IMR-90 (cell line): ENCODE measurements around the gene LRRN2. TPM values are rescaled to one million over a fixed set of nuclear protein-coding genes. Genes with fewer than 3 reads are reported as not detected.

Experiments used
- ATAC-seq: fragments of 200-7000 bp; cut with Tn5 transposase; 2 replicates; pipeline ENCODE4 v1.9.1; 2020; ENCODE audit warnings: low read depth, mild to moderate bottlenecking, moderate library complexity
- BruUV-seq: library from RNA; stranded (reverse); fragments of 400-500 nt; replicated peaks from 2 replicates; lab custom pipeline; 2021; lab: Mats Ljungman, UMichigan
- CTCF ChIA-PET: fragments of 300-600 bp; formaldehyde crosslinking; extraction: SDS; loops from one replicate; lab custom pipeline; 2021; ENCODE audit warnings: antibody characterized with exemption; lab: Yijun Ruan, JAX
- POLR2A ChIA-PET: fragments of 300-600 bp; sonication (Branson Sonifier 250); formaldehyde crosslinking; loops from one replicate; lab custom pipeline; 2022; ENCODE audit warnings: antibody characterized with exemption; ENCODE audit not compliant: unreplicated experiment; lab: Charles Lee
- DNase-seq: peaks from one replicate; pipeline ENCODE4 v3.0.0; 2013
- H2AFZ ChIP-seq: replicated peaks from 2 replicates; pipeline ENCODE3; 2013; ENCODE audit warnings: low read length, mild to moderate bottlenecking; ENCODE audit not compliant: poor library complexity
- H2AK5ac ChIP-seq: 2 replicates; pipeline ENCODE4 v1.6.1; 2013; ENCODE audit warnings: low read depth, low read length, inconsistent platforms
- H2AK9ac ChIP-seq: replicated peaks from 2 replicates; pipeline ENCODE3; 2013; ENCODE audit warnings: mild to moderate bottlenecking, low read depth, low read length, moderate library complexity; ENCODE audit not compliant: poor library complexity
- H2BK120ac ChIP-seq: 2 replicates; pipeline ENCODE4 v1.6.1; 2013; ENCODE audit warnings: low read depth, low read length, inconsistent platforms
- H2BK15ac ChIP-seq: 3 replicates; pipeline ENCODE4 v1.6.1; 2013; ENCODE audit warnings: low read depth, low read length, inconsistent platforms
- H2BK20ac ChIP-seq: 2 replicates; pipeline ENCODE4 v1.6.1; 2013; ENCODE audit warnings: low read depth, mild to moderate bottlenecking, inconsistent platforms, low read length, moderate library complexity
- H2BK5ac ChIP-seq: 2 replicates; pipeline ENCODE4 v1.6.1; 2013; ENCODE audit warnings: mild to moderate bottlenecking, low read depth, low read length, inconsistent platforms; ENCODE audit not compliant: poor library complexity, severe bottlenecking
- H3K14ac ChIP-seq: replicated peaks from 2 replicates; pipeline ENCODE4 v1.6.1; 2013; ENCODE audit warnings: low read depth, low read length, inconsistent platforms
- H3K18ac ChIP-seq: 2 replicates; pipeline ENCODE4 v1.6.1; 2013; ENCODE audit warnings: low read depth, low read length, control low read depth
- H3K23ac ChIP-seq: 2 replicates; pipeline ENCODE4 v1.6.1; 2013; ENCODE audit warnings: low read depth, low read length, inconsistent platforms
- H3K27ac ChIP-seq: 2 replicates; pipeline ENCODE4 v1.5.1; 2013; ENCODE audit warnings: mild to moderate bottlenecking, control low read depth, low read length; ENCODE audit not compliant: insufficient read depth
- H3K27me3 ChIP-seq: 2 replicates; pipeline ENCODE4 v1.6.1; 2013; ENCODE audit warnings: low read length; ENCODE audit not compliant: control insufficient read depth, insufficient read depth
- H3K36me3 ChIP-seq: 2 replicates; pipeline ENCODE4 v1.6.1; 2013; ENCODE audit warnings: low read length, mixed read lengths; ENCODE audit not compliant: control insufficient read depth, insufficient read depth
- H3K4ac ChIP-seq: 2 replicates; pipeline ENCODE4 v1.6.1; 2013; ENCODE audit warnings: low read depth, low read length, inconsistent platforms
- H3K4me1 ChIP-seq: 2 replicates; pipeline ENCODE4 v1.6.1; 2013; ENCODE audit warnings: low read length, mixed read lengths; ENCODE audit not compliant: control insufficient read depth, insufficient read depth
- H3K4me2 ChIP-seq: 2 replicates; pipeline ENCODE4 v1.6.1; 2013; ENCODE audit warnings: low read depth, mild to moderate bottlenecking, control low read depth, low read length, moderate library complexity
- H3K4me3 ChIP-seq: 2 replicates; pipeline ENCODE4 v1.5.1; 2013; ENCODE audit warnings: low read depth, mild to moderate bottlenecking, control low read depth, low read length, moderate library complexity; ENCODE audit not compliant: insufficient read depth
- H3K56ac ChIP-seq: 2 replicates; pipeline ENCODE4 v1.6.1; 2013; ENCODE audit warnings: low read length, inconsistent platforms; ENCODE audit not compliant: insufficient read depth; ENCODE audit errors: extremely low read depth
- H3K79me1 ChIP-seq, 2 experiments: 2 replicates each; pipeline ENCODE4 v1.6.1; 2013; ENCODE audit warnings: low read length in 2 of 2, inconsistent platforms in 1 of 2, low read depth in 1 of 2
- H3K9ac ChIP-seq: 2 replicates; pipeline ENCODE4 v1.6.1; 2013; ENCODE audit warnings: low read depth, low read length, control low read depth
- H3K9me1 ChIP-seq: 2 replicates; pipeline ENCODE4 v1.6.1; 2013; ENCODE audit warnings: low read length, inconsistent platforms; ENCODE audit not compliant: insufficient read depth
- H3K9me3 ChIP-seq: 2 replicates; pipeline ENCODE4 v1.6.1; 2013; ENCODE audit warnings: low read length; ENCODE audit not compliant: control insufficient read depth, insufficient read depth
- H4K20me1 ChIP-seq: 2 replicates; pipeline ENCODE4 v1.6.1; 2013; ENCODE audit warnings: low read length, inconsistent platforms; ENCODE audit not compliant: insufficient read depth
- H4K5ac ChIP-seq: 2 replicates; pipeline ENCODE4 v1.6.1; 2013; ENCODE audit warnings: mild to moderate bottlenecking, low read depth, low read length, control low read depth
- H4K8ac ChIP-seq, 2 experiments: 2 replicates each; pipeline ENCODE4 v1.6.1; 2013; ENCODE audit warnings: low read depth in 2 of 2, low read length in 2 of 2, control low read depth in 1 of 2, inconsistent platforms in 1 of 2
- H4K91ac ChIP-seq: 2 replicates; pipeline ENCODE4 v1.6.1; 2013; ENCODE audit warnings: low read depth, low read length, inconsistent platforms; ENCODE audit not compliant: insufficient read depth
- CHD1 ChIP-seq: IDR thresholded peaks from 2 replicates; pipeline ENCODE4 v1.6.1; 2012; ENCODE audit warnings: low read depth, low read length, improper control_type of control experiment
- RAD21 ChIP-seq: IDR thresholded peaks from 2 replicates; pipeline ENCODE4 v1.6.1; 2012; ENCODE audit warnings: low read length, improper control_type of control experiment
- RFX5 ChIP-seq: IDR thresholded peaks from 2 replicates; pipeline ENCODE4 v1.8.0; 2012; ENCODE audit warnings: low read depth, mild to moderate bottlenecking, low read length, moderate library complexity
- SMC3 ChIP-seq: fragments of 150-350 bp; IDR thresholded peaks from 2 replicates; pipeline ENCODE4 v1.6.1; 2016; ENCODE audit warnings: low read depth, mild to moderate bottlenecking, antibody characterized with exemption, low read length, moderate library complexity
- WGBS, 2 experiments: methylation state at CpG; one replicate each; pipeline versions ENCODE4 v1.1.5 to v1.1.7; 2013; ENCODE audit warnings: missing lambda C conversion rate in 2 of 2; ENCODE audit not compliant: insufficient read length in 1 of 2; ENCODE audit errors: extremely low coverage in 2 of 2; 5-methylcytosine and 5-hydroxymethylcytosine counted together
- dilution Hi-C: fragments of 300-500 bp; cut with HindIII; formaldehyde crosslinking; loops from one replicate; pipeline ENCODE4 v1.14.3; 2018; ENCODE audit warnings: low sequenced_read_pairs; ENCODE audit not compliant: unreplicated experiment
- in situ Hi-C: fragments of 300-500 bp; cut with MboI; formaldehyde crosslinking; loops from 3 replicates; pipeline ENCODE4 v1.14.3; 2019; ENCODE audit warnings: low sequenced_read_pairs, inconsistent platforms, mixed read lengths
- intact Hi-C: fragments of 100-400 bp; cut with micrococcal nuclease; formaldehyde crosslinking; loops from 2 replicates; pipeline ENCODE4 v1.10.0; 2022
- polyA plus RNA-seq, 3 experiments: library from polyadenylated mRNA; depleted of rRNA; stranded (reverse); fragments of >200 nt; gene quantifications; 2 replicates each; pipeline ENCODE4 v1.2.3, GENCODE V29; 2012; ENCODE audit warnings: low replicate concordance in 1 of 3
- total RNA-seq: library from RNA; depleted of rRNA; stranded (reverse); fragments of >200 nt; gene quantifications from 2 replicates; pipeline ENCODE4 v1.2.3, GENCODE V29; 2012
- TF ChIP-seq, protein P1 (sequence below): conservative IDR thresholded peaks from 2 replicates; pipeline ENCODE4 v1.5.1; 2012; ENCODE audit warnings: mild to moderate bottlenecking, low read depth, low read length, improper control_type of control experiment

LRRN2 gene
- total and polyA plus RNA-seq, 2 of the 4 experiments (the other 2 are of a cell fraction) = not detected

DNA sequence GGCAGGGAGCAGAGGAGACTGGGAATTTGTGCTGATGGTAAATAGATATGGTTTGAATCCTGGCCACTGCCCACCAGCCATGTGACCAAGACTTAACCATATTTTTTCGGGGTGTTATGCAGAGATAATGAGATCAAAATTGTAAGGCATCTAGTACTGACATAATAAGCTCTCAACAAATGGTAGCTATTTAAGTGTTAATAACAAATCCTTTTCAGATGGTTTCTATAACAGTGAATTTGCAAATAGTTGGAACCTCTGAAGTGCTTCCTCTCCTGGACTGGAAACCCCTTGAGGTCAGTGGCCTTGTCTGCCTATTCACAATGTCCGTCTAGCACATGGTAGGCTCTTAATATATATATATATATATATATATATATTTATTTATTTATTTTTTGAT, 104.7 kb downstream of the LRRN2 start:
- Histone ChIP-seq H3K18ac (no peak overlapping the region), H3K9me3 (no peaks in the 10 kb centered on the region), H3K36me3 (no peaks in the 10 kb centered on the region), H3K14ac (no peak overlapping the region), H3K4me1 (peaks cover 1% of the 10 kb centered on the region; the same call in 1 of the 2 replicates), H3K56ac (no peak overlapping the region), H4K8ac (no peak overlapping the region), H2BK20ac (no peak overlapping the region), H3K9me1 (0 out of 2 replicates have a peak, but pooled peaks cover 3% of the 10 kb centered on the region), H4K5ac (no peak overlapping the region), H2BK5ac (no peak overlapping the region), H3K27ac (no peak overlapping the region), H3K4me3 (no peak overlapping the region), H3K23ac (no peak overlapping the region), H2BK15ac (no peak overlapping the region), H2AFZ (no peak overlapping the region), H4K20me1 (no peaks in the 10 kb centered on the region), H3K27me3 (peaks cover 2% of the 10 kb centered on the region; the same call in 1 of the 2 replicates), H4K91ac (no peak overlapping the region), H3K4ac (no peak overlapping the region), H3K79me1 (no peaks in the 10 kb centered on the region), H3K4me2 (no peak overlapping the region), H2AK9ac (no peak overlapping the region), H2BK120ac (no peak overlapping the region), H3K9ac (no peak overlapping the region), H2AK5ac (no peak overlapping the region)
- DNase-seq (no peak), ATAC-seq (no peak)
- POLR2A ChIA-PET = no interaction called here
- no CpG with 5 or more reads among the region's 2 CpGs for WGBS, 2 experiments
- TF ChIP-seq, protein P1, sequence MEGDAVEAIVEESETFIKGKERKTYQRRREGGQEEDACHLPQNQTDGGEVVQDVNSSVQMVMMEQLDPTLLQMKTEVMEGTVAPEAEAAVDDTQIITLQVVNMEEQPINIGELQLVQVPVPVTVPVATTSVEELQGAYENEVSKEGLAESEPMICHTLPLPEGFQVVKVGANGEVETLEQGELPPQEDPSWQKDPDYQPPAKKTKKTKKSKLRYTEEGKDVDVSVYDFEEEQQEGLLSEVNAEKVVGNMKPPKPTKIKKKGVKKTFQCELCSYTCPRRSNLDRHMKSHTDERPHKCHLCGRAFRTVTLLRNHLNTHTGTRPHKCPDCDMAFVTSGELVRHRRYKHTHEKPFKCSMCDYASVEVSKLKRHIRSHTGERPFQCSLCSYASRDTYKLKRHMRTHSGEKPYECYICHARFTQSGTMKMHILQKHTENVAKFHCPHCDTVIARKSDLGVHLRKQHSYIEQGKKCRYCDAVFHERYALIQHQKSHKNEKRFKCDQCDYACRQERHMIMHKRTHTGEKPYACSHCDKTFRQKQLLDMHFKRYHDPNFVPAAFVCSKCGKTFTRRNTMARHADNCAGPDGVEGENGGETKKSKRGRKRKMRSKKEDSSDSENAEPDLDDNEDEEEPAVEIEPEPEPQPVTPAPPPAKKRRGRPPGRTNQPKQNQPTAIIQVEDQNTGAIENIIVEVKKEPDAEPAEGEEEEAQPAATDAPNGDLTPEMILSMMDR = no peak
- no peak for TF ChIP-seq RFX5
- TF ChIP-seq RAD21 = no peak
- no peak for TF ChIP-seq CHD1
- no peak for TF ChIP-seq SMC3
- CTCF ChIA-PET = interaction anchor here (2.0 kb wide), 1 partner anchor 226 kb away, joined by 8 read pairs; no protein-coding TSS in a partner anchor
- in situ Hi-C loops (no loop called here), dilution Hi-C loops (no loop called here), intact Hi-C loops (no loop called here)
- no TSS peak for BruUV-seq
